Activated CD4-positive, alpha-beta memory T cell treated with anti-CD3 and anti-CD28 coated beads for 36 hours (primary cell): ENCODE results near the gene OAS3. TPM values are rescaled to one million over a fixed set of nuclear protein-coding genes. Genes with fewer than 3 reads are reported as not detected.
"Not testable (repeated sequence)": the region's sequence is repeated elsewhere in the genome, so short reads cannot be mapped to it uniquely, and the experiment has no call there.

Experiments
- CTCF ChIA-PET: fragments of 350-600 bp; sonication (Branson Sonifier 250); formaldehyde crosslinking; loops from one replicate; lab custom pipeline; 2021; ENCODE audit warnings: antibody characterized with exemption, inconsistent platforms; lab: Charles Lee
- POLR2A ChIA-PET: fragments of 350-600 bp; sonication (Branson Sonifier 250); formaldehyde crosslinking; loops from one replicate; lab custom pipeline; 2021; ENCODE audit warnings: antibody characterized with exemption; lab: Charles Lee
- DNase-seq: peaks from one replicate; pipeline ENCODE4 v3.0.0-alpha.2; 2020
- H3K27ac Mint-ChIP-seq: one replicate; pipeline ENCODE4 v1.8.0; 2021; ENCODE audit warnings: mixed read lengths
- H3K27me3 Mint-ChIP-seq: one replicate; pipeline ENCODE4 v1.8.0; 2021; ENCODE audit warnings: mixed read lengths
- H3K36me3 Mint-ChIP-seq: one replicate; pipeline ENCODE4 v1.8.0; 2021; ENCODE audit warnings: mixed read lengths
- H3K4me1 Mint-ChIP-seq: one replicate; pipeline ENCODE4 v1.8.0; 2021; ENCODE audit warnings: low read depth, mixed read lengths
- H3K4me3 Mint-ChIP-seq: one replicate; pipeline ENCODE4 v1.8.0; 2021; ENCODE audit warnings: mild to moderate bottlenecking, mixed read lengths
- H3K9me3 Mint-ChIP-seq: one replicate; pipeline ENCODE4 v1.8.0; 2021; ENCODE audit warnings: mixed read lengths
- intact Hi-C: fragments of 100-400 bp; cut with micrococcal nuclease; formaldehyde crosslinking; loops from one replicate; pipeline ENCODE4 v1.15.1; 2023
- total RNA-seq, 2 experiments: library from RNA; stranded (reverse); gene quantifications; one replicate each; pipeline ENCODE4 v1.2.3, GENCODE V29; 2021

The OAS3 gene
- total RNA-seq, 2 experiments from 2014 or later: 34.6 to 37.1 TPM

- H3K9me3 Mint-ChIP-seq: no peaks in the 10 kb centered on the region
- POLR2A ChIA-PET: interaction anchor here (1.6 to 3.3 kb wide), 3 partner anchors 31 to 82 kb away, joined by 5 to 39 read pairs (median 5); partner anchors contain the start of genes OAS2 and OAS3
- peaks cover 6% of the 10 kb centered on the region for H3K36me3 Mint-ChIP-seq
- intact Hi-C loops: loop anchor here (1.0 to 2.0 kb wide), 2 partner anchors 30 to 71 kb away; partner anchors contain the start of gene OAS2
- H3K4me3 Mint-ChIP-seq: peak within 1 kb of the TSS; percentile 89
- CTCF ChIA-PET: interaction anchor here (1.2 to 6.1 kb wide), 4 partner anchors 9 to 86 kb away, joined by 4 to 23 read pairs (median 8); partner anchors contain the start of genes OAS2 and OAS3
- peak within 1 kb of the TSS; percentile 89 for H3K27ac Mint-ChIP-seq
- no peaks in the 10 kb centered on the region for H3K27me3 Mint-ChIP-seq
- peak; percentile 58 for DNase-seq
- peaks cover 58% of the 10 kb centered on the region for H3K4me1 Mint-ChIP-seq
Observed at GRCh38 chr12:112906712-112907414, 31.4 kb upstream of the OAS3 start, which contains the start of gene OAS1. TSS of gene OAS1 (plus strand) at chr12:112906962. CDS start at chr12:112907040, 78 bp downstream.

DNA sequence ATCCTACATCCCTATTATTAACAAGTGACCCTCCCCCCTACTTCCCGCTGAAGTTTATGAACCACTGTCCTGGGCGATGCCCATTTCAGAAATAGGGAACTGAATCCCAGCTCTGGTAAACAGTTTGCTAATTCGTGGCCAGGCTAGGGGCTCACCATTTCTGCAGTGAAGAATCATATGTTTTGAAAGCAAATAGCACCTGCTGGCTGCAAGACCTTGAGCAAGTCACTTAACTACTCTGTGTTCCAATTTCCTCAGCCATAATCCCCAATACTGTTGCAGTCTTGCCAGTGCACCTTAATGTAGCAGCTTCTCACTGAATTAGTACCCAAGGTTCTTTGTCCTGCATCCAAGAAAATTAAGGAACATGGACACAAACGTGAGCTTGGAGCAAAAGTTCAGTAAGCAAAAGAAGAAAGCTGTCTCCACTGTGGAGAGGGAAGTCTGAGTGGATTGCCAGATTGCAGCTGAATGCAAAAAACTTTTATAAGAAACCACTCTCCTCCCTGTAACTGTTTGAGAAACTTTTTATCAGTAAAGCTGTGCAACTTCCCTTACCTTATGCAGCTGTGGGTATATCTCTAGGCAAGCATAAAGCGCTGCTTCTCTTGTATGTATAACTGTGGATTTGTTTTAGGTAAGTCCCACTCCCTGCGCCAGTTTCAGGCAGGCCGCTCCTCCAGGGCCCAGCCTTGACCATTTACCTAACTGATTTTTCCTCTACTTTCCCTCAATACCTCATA is 30.7 kb upstream of the OAS3 start:
- POLR2A ChIA-PET: interaction anchor here (1.6 to 3.3 kb wide), 3 partner anchors 30 to 81 kb away, joined by 5 to 39 read pairs (median 5); partner anchors contain the start of genes OAS2 and OAS3
- no peak for DNase-seq
- CTCF ChIA-PET: interaction anchor here (1.2 to 6.1 kb wide), 6 partner anchors 8 to 267 kb away, joined by 3 to 23 read pairs (median 8); partner anchors contain the start of genes OAS2 and OAS3
- Mint-ChIP-seq H3K27ac (peak overlapping the region; percentile 89), H3K4me3 (peak overlapping the region; percentile 89), H3K4me1 (peaks cover 51% of the 10 kb centered on the region), H3K36me3 (peaks cover 12% of the 10 kb centered on the region), H3K9me3 (peaks cover 2% of the 10 kb centered on the region), H3K27me3 (no peaks in the 10 kb centered on the region)
- intact Hi-C loops: loop anchor here (2.0 kb wide), 1 partner anchor 29 kb away; no protein-coding TSS in a partner anchor

GRCh38 chr12:112908548-112908947 is 29.7 kb upstream of the OAS3 start:
- no peak for DNase-seq
- Mint-ChIP-seq H3K36me3 (peaks cover 22% of the 10 kb centered on the region), H3K9me3 (peaks cover 11% of the 10 kb centered on the region), H3K4me1 (peaks cover 50% of the 10 kb centered on the region), H3K4me3 (peak overlapping the region; percentile 89), H3K27ac (peak overlapping the region; percentile 0), H3K27me3 (no peaks in the 10 kb centered on the region)
- CTCF ChIA-PET: interaction anchor here (0.7 to 6.1 kb wide), 5 partner anchors 9 to 266 kb away, joined by 3 to 23 read pairs (median 9); partner anchors contain the start of gene OAS2
- POLR2A ChIA-PET: interaction anchor here (3.3 kb wide), 1 partner anchor 71 kb away, joined by 39 read pairs; the partner anchor contains the start of gene OAS2
- intact Hi-C loops: no loop called here

DNA sequence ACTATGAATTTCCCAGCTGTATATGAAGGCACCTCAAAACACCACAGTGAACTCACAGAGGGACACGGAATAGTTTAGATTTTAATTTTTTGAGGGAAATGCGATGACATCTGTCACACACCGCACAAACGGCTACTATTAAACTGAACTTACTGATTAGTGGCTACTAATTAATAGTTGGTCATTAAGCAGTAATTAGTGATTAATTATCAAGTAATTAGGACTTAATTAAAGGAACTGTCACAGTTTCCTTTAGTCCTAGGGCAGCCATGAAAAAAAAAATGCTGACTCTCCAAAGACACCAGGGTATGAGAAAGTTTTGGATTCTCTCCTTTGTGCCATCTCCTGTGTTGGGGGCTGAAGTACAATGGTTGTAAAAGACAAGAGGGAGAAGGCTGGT is 28.6 kb upstream of the OAS3 start:
- Mint-ChIP-seq H3K4me1 (peaks cover 45% of the 10 kb centered on the region), H3K27ac (no peak overlapping the region), H3K9me3 (peaks cover 15% of the 10 kb centered on the region), H3K36me3 (peaks cover 27% of the 10 kb centered on the region), H3K4me3 (no peak overlapping the region), H3K27me3 (no peaks in the 10 kb centered on the region)
- ChIA-PET POLR2A (no interaction called here), CTCF (interaction anchor here (2.1 to 6.1 kb wide), 2 partner anchors 10 to 83 kb away, joined by 9 to 23 read pairs; no protein-coding TSS in a partner anchor)
- intact Hi-C loops: no loop called here
- no peak for DNase-seq

DNA sequence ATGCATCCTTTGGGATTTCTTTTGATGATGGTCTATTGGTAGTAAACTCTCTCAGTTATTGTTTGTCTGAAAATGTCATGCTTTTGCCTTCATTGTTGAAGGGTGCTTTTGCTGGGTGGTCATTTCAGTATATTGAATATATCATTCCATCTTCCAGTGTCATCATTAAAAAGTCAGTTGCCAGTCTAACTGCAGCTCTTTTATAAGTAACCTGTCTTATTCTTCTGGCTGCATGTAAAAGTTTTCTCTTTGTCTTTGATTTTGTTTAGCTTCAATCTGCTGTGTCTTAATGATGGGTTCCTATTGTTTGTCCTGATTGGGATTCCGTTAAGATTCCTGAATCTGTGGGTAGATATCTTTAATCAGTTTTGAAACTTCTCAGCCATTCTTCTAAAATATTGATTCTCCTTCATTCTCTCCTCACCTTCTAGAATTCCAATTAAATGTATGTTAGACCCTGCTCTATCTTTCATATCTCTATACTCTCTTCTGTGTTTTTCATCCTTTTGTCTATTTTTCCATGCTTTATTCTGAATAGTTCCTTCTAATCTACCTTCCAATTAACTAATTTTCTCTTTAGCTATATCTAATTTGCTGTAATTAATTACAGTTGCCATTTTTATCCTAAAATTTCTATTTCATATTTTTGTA is 25.1 kb upstream of the OAS3 start:
- intact Hi-C loops: no loop called here
- POLR2A ChIA-PET: interaction anchor here (1.1 kb wide), 1 partner anchor 65 kb away, joined by 3 read pairs; the partner anchor contains the start of gene OAS2
- CTCF ChIA-PET: no interaction called here
- Mint-ChIP-seq H3K36me3 (peaks cover 35% of the 10 kb centered on the region), H3K27me3 (no peaks in the 10 kb centered on the region), H3K4me1 (peaks cover 23% of the 10 kb centered on the region), H3K9me3 (peaks cover 15% of the 10 kb centered on the region), H3K4me3 (no peak overlapping the region), H3K27ac (no peak overlapping the region)
- DNase-seq: no peak

DNA sequence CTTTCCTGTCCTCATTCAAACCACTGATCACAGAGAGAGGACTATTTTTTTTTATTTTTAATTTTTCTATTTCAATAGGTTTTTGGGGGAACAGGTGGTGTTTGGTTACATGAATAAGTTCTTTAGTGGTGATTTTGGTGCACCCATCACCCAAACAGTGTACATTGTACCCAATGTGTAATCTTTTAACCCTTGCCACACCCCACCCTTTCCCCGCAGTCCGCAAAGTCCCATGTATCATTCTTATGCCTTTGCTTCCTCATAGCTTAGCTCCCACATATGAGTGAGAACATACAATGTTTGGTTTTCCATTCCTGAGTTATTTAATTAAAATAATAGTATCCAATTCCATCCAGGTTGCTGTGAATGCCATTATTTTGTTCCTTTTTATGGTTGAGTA is 24.4 kb upstream of the OAS3 start:
- DNase-seq: not testable (repeated sequence)

DNA sequence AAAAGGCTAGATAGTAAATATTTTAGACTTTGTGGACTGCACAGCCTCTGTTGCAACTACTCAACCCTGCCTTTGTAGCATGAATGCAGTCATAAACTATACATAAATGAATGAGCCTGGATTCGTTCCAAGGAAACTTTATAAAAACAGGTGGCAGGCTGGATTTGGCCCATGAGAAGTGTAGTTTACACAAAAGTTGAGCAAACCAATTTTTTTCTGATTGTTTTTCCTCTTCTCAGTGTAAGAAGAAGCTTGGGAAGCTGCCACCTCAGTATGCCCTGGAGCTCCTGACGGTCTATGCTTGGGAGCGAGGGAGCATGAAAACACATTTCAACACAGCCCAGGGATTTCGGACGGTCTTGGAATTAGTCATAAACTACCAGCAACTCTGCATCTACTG is 22.0 kb upstream of the OAS3 start:
- no peak for DNase-seq
- Mint-ChIP-seq H3K4me3 (no peak overlapping the region), H3K4me1 (no peaks in the 10 kb centered on the region), H3K27me3 (no peaks in the 10 kb centered on the region), H3K27ac (no peak overlapping the region), H3K9me3 (peaks cover 15% of the 10 kb centered on the region), H3K36me3 (peaks cover 47% of the 10 kb centered on the region)
- intact Hi-C loops: no loop called here
- ChIA-PET CTCF (interaction anchor here (1.2 kb wide), 1 partner anchor 16 kb away, joined by 7 read pairs; no protein-coding TSS in a partner anchor), POLR2A (no interaction called here)

More for the DNA sequence above, 24.4 kb upstream of the OAS3 start:
- H3K27me3 Mint-ChIP-seq, CTCF ChIA-PET, H3K27ac Mint-ChIP-seq, H3K4me3 Mint-ChIP-seq, POLR2A ChIA-PET: not testable (repeated sequence)
- Mint-ChIP-seq H3K9me3 (peaks cover 15% of the 10 kb centered on the region), H3K4me1 (peaks cover 15% of the 10 kb centered on the region), H3K36me3 (peaks cover 38% of the 10 kb centered on the region)
- intact Hi-C loops: loop anchor here (2.0 kb wide), 1 partner anchor 79 kb away; no protein-coding TSS in a partner anchor

DNA sequence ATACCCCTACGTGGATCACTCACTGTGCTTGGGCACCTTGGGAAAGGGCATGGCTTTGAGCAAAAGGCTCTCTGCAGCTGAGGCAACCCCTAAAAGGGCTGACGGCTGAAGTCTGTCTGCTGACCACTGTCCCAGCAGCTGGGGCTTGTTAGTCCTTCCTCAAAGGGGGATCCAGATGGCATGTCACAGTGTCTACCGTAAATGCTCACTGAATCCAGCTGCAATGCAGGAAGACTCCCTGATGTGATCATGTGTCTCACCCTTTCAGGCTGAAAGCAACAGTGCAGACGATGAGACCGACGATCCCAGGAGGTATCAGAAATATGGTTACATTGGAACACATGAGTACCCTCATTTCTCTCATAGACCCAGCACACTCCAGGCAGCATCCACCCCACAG is 19.2 kb upstream of the OAS3 start:
- peaks cover 3% of the 10 kb centered on the region for H3K9me3 Mint-ChIP-seq
- CTCF ChIA-PET: interaction anchor here (1.3 kb wide), 1 partner anchor 19 kb away, joined by 5 read pairs; no protein-coding TSS in a partner anchor
- intact Hi-C loops: no loop called here
- POLR2A ChIA-PET: no interaction called here
- no peaks in the 10 kb centered on the region for H3K27me3 Mint-ChIP-seq
- H3K4me3 Mint-ChIP-seq: no peak overlapping the region
- no peak overlapping the region for H3K27ac Mint-ChIP-seq
- DNase-seq: no peak
- no peaks in the 10 kb centered on the region for H3K4me1 Mint-ChIP-seq
- H3K36me3 Mint-ChIP-seq: peaks cover 25% of the 10 kb centered on the region

DNA sequence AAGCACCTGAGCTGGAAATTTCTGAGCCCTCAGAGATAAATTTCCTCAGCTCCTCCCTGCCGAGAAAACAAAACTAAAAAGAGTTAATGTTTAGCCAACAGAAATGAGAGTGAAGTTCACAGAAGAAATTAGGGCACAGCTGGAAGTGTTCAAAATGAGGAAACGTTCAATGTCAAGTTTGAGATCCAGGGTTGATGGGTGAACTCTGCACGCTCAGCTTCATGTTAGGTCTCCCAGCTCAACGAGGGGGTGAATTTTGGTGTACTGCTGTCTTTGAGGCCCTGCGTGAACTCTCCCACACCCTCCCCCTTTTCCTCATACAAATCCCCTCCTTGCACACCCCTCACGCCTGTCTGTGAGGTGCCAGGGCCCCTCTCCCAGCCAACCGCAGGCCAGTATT is 13.3 kb upstream of the OAS3 start:
- H3K9me3 Mint-ChIP-seq: no peaks in the 10 kb centered on the region
- H3K4me1 Mint-ChIP-seq: no peaks in the 10 kb centered on the region
- H3K27ac Mint-ChIP-seq: no peak overlapping the region
- CTCF ChIA-PET: interaction anchor here (1.1 kb wide), 1 partner anchor 68 kb away, joined by 3 read pairs; no protein-coding TSS in a partner anchor
- POLR2A ChIA-PET: no interaction called here
- no peak for DNase-seq
- no peaks in the 10 kb centered on the region for H3K27me3 Mint-ChIP-seq
- peaks cover 4% of the 10 kb centered on the region for H3K36me3 Mint-ChIP-seq
- H3K4me3 Mint-ChIP-seq: no peak overlapping the region
- intact Hi-C loops: no loop called here

DNA sequence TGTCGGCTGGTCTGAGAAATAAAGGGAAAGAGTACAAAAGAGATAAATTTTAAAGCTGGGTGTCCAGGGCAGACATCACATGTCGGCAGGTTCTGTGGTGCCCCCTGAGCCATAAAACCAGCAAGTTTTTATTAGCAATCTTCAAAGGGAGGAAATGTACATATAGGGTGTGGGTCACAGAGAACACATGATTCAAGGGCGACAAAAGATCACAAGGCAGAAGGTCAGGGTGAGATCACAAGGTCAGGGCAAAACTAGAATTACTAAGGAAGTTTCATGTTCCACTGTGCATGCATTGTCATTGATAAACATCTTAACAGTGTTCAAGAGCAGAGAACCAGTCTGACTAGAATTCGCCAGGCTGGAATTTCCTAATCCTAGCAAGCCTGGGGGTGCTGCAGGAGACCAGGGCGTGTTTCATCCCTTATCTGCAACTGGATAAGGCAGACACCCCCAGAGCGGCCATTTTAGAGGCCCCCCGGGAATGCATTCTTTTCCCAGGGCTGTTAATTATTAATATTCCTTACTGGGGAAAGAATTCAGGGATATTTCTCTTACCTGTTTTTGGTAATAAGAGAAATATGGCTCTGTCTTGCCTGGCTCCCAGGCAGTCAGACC is 11.7 kb upstream of the OAS3 start:
- intact Hi-C loops, POLR2A ChIA-PET, H3K27ac Mint-ChIP-seq, CTCF ChIA-PET, H3K4me1 Mint-ChIP-seq, H3K27me3 Mint-ChIP-seq, H3K36me3 Mint-ChIP-seq, H3K4me3 Mint-ChIP-seq, DNase-seq, H3K9me3 Mint-ChIP-seq: not testable (repeated sequence)

- no peaks in the 10 kb centered on the region for H3K27me3 Mint-ChIP-seq
- H3K9me3 Mint-ChIP-seq: no peaks in the 10 kb centered on the region
- H3K36me3 Mint-ChIP-seq: no peaks in the 10 kb centered on the region
- ChIA-PET POLR2A (no interaction called here), CTCF (no interaction called here)
- no peak for DNase-seq
- no peaks in the 10 kb centered on the region for H3K4me1 Mint-ChIP-seq
- H3K27ac Mint-ChIP-seq: no peak overlapping the region
- intact Hi-C loops: no loop called here
- H3K4me3 Mint-ChIP-seq: no peak overlapping the region
Observed at GRCh38 chr12:112927475-112927874, 10.8 kb upstream of the OAS3 start.
